T47D (cell line): ENCODE measurements around the gene SMIM35.

Experiments used
- DNase-seq, 2 experiments: peaks; one replicate each; pipeline versions ENCODE4 v3.0.0 to v3.0.0-alpha.2; 2011 to 2012; ENCODE audit warnings: low read depth in 1 of 2, low spot score in 1 of 2
- JUND ChIP-seq: IDR thresholded peaks from 2 replicates; pipeline ENCODE4 v1.6.1; 2012; ENCODE audit warnings: low read depth
- in situ Hi-C: cut with HindIII; loops from 2 replicates; pipeline ENCODE4 v1.10.0; 2016; ENCODE audit warnings: low sequenced_read_pairs, low pct_unique_long_range_greater_than_20kb

The SMIM35 gene

GRCh38 chr11:118102721-118103261 is 16.0 kb upstream of the SMIM35 start:
- DNase-seq = no peak
- no peak for TF ChIP-seq JUND
- in situ Hi-C loops = no loop called here

- in situ Hi-C loops = no loop called here
These were observed 14.0 kb upstream of the SMIM35 start for GRCh38 chr11:118100691-118101232.

GRCh38 chr11:118099838-118100556 is 13.2 kb upstream of the SMIM35 start:
- TF ChIP-seq JUND = no peak
- DNase-seq = no peak
- in situ Hi-C loops = no loop called here

More at GRCh38 chr11:118100691-118101232, 14.0 kb upstream of the SMIM35 start:
- DNase-seq = no peak
- no peak for TF ChIP-seq JUND

- in situ Hi-C loops = no loop called here
- no peak for DNase-seq
- no peak for TF ChIP-seq JUND
These were observed 12.5 kb upstream of the SMIM35 start for GRCh38 chr11:118098996-118099837.

- in situ Hi-C loops = no loop called here
- no peak for DNase-seq
- no peak for TF ChIP-seq JUND
These were observed 9.2 kb upstream of the SMIM35 start for GRCh38 chr11:118095967-118096367.

- TF ChIP-seq JUND = no peak
- no peak for DNase-seq
- in situ Hi-C loops = no loop called here
These were observed 8.7 kb upstream of the SMIM35 start for GRCh38 chr11:118095493-118095892.

- DNase-seq = no peak
These were observed 6.3 kb upstream of the SMIM35 start for GRCh38 chr11:118092907-118093571.

GRCh38 chr11:118091690-118092089 is 4.9 kb upstream of the SMIM35 start:
- no peak for DNase-seq
- TF ChIP-seq JUND = no peak
- in situ Hi-C loops = no loop called here

More at GRCh38 chr11:118092907-118093571, 6.3 kb upstream of the SMIM35 start:
- TF ChIP-seq JUND = no peak
- in situ Hi-C loops = no loop called here

GRCh38 chr11:118090545-118091162 is 3.9 kb upstream of the SMIM35 start:
- no peak for TF ChIP-seq JUND
- in situ Hi-C loops = no loop called here
- DNase-seq = no peak

GRCh38 chr11:118088531-118088930 is 1.8 kb upstream of the SMIM35 start:
- TF ChIP-seq JUND = no peak
- DNase-seq = peak in 1 of 2 experiments; percentile 64
- in situ Hi-C loops = no loop called here

GRCh38 chr11:118087931-118088330 is 1.2 kb upstream of the SMIM35 start:
- TF ChIP-seq JUND = no peak
- in situ Hi-C loops = no loop called here
- no peak for DNase-seq

- in situ Hi-C loops = no loop called here
These were observed 2.1 kb downstream of the SMIM35 start for GRCh38 chr11:118084656-118085055.

More at GRCh38 chr11:118084656-118085055, 2.1 kb downstream of the SMIM35 start:
- DNase-seq = no peak
- no peak for TF ChIP-seq JUND
